A549 (cell line): ENCODE measurements around the gene MAGEB2. TPM values are rescaled to one million over a fixed set of nuclear protein-coding genes. Genes with fewer than 3 reads are reported as not detected.
A peak's percentile ranks its signal among the peaks of the same experiment; 100 is the strongest.

ENCODE experiments used
- ATAC-seq, 2 experiments: fragments of 200-7000 bp in 1 of 2; fragments of >200 bp in 1 of 2; cut with Nextera tagmentation in 1 of 2; cut with Tn5 transposase in 1 of 2; 3 replicates each; pipeline versions ENCODE4 v1.8.0 to v1.9.1; 2018 to 2020; ENCODE audit warnings: mild to moderate bottlenecking in 1 of 2, moderate library complexity in 1 of 2
- CTCF ChIA-PET: fragments of 300-600 bp; sonication (Branson Sonifier 250); formaldehyde crosslinking; extraction: SDS; loops from one replicate; lab custom pipeline; 2021; ENCODE audit warnings: antibody characterized with exemption, inconsistent platforms; lab: Yijun Ruan, JAX
- POLR2A ChIA-PET: fragments of 350-600 bp; formaldehyde crosslinking; extraction: SDS; loops from one replicate; lab custom pipeline; 2021; ENCODE audit warnings: antibody characterized with exemption, inconsistent platforms; lab: Yijun Ruan, JAX
- DNase-seq, 2 experiments: peaks; one replicate each; pipeline versions ENCODE4 v3.0.0 to v3.0.0-alpha.2; 2011 to 2016; ENCODE audit warnings: low read depth in 1 of 2, low spot score in 1 of 2
- FAIRE-seq: peaks from 2 replicates; lab custom pipeline; 2011; peaks lifted over from hg19 to GRCh38; lab: Jason Lieb, UNC
- H3K27ac ChIP-seq, 2 experiments: fragments of >200 bp; sonication (Bioruptor Twin); formaldehyde crosslinking; 3 replicates each; pipeline ENCODE4 v1.5.1; 2016 to 2017
- H3K4me1 ChIP-seq: fragments of >200 bp; sonication (Bioruptor Twin); formaldehyde crosslinking; 3 replicates; pipeline ENCODE4 v1.6.1; 2016
- H3K4me2 ChIP-seq: fragments of >200 bp; sonication (Bioruptor Twin); formaldehyde crosslinking; 3 replicates; pipeline ENCODE4 v1.6.1; 2016
- H3K4me3 ChIP-seq: fragments of >200 bp; sonication (Bioruptor Twin); formaldehyde crosslinking; 3 replicates; pipeline ENCODE4 v1.5.1; 2016
- H3K9me3 ChIP-seq: fragments of >200 bp; sonication (Bioruptor Twin); formaldehyde crosslinking; 3 replicates; pipeline ENCODE4 v1.6.1; 2016
- CEBPB ChIP-seq, 2 experiments: fragments of >200 bp in 1 of 2; sonication (Bioruptor Twin) in 1 of 2; formaldehyde crosslinking in 1 of 2; IDR thresholded peaks; 2 replicates each; pipeline ENCODE4 v1.6.1; 2012 to 2016
- CHD4 ChIP-seq: fragments of 200-600 bp; sonication (generic); IDR thresholded peaks from 2 replicates; pipeline ENCODE4 v1.6.1; 2016; ENCODE audit warnings: antibody characterized with exemption, mild to moderate bottlenecking, borderline replicate concordance
- FOSB ChIP-seq: fragments of 250-450 bp; sonication (Bioruptor Pico); IDR thresholded peaks from 2 replicates; pipeline ENCODE4 v1.5.0; 2020; ENCODE audit warnings: mild to moderate bottlenecking, moderate library complexity
- FOXS1 ChIP-seq: fragments of 250-450 bp; sonication (Bioruptor Pico); IDR thresholded peaks from 2 replicates; pipeline ENCODE4 v1.5.0; 2020; ENCODE audit warnings: mild to moderate bottlenecking, moderate library complexity
- HOXB13 ChIP-seq: fragments of 250-450 bp; sonication (Bioruptor Pico); IDR thresholded peaks from 2 replicates; pipeline ENCODE4 v1.5.0; 2020; ENCODE audit warnings: low read depth, mild to moderate bottlenecking, moderate library complexity
- HOXB5 ChIP-seq: fragments of 250-450 bp; sonication (Bioruptor Pico); IDR thresholded peaks from 2 replicates; pipeline ENCODE4 v1.5.0; 2020; ENCODE audit warnings: mild to moderate bottlenecking, moderate library complexity
- JUNB ChIP-seq: fragments of >200 bp; sonication (Bioruptor Twin); formaldehyde crosslinking; IDR thresholded peaks from 2 replicates; pipeline ENCODE4 v1.6.1; 2016
- KDM1A ChIP-seq: fragments of 200-600 bp; sonication (generic); IDR thresholded peaks from 2 replicates; pipeline ENCODE4 v1.6.1; 2016; ENCODE audit warnings: low read depth, mild to moderate bottlenecking
- MAFK ChIP-seq: fragments of 450-650 bp; IDR thresholded peaks from 2 replicates; pipeline ENCODE4 v1.6.1; 2014; ENCODE audit not compliant: partially characterized antibody
- MAZ ChIP-seq: fragments of 150-350 bp; IDR thresholded peaks from 2 replicates; pipeline ENCODE4 v1.6.1; 2014; ENCODE audit warnings: antibody characterized with exemption, low read depth, low read length, borderline replicate concordance
- NFE2L2 ChIP-seq: fragments of 150-350 bp; conservative IDR thresholded peaks from 2 replicates; pipeline ENCODE4 v1.6.1; 2014; ENCODE audit warnings: low read length
- PHF8 ChIP-seq: fragments of 200-600 bp; sonication (generic); IDR thresholded peaks from 2 replicates; pipeline ENCODE4 v1.6.1; 2016; ENCODE audit warnings: low read depth, mild to moderate bottlenecking, antibody characterized with exemption, moderate library complexity, borderline replicate concordance
- POLR2A ChIP-seq: IDR thresholded peaks from 2 replicates; pipeline ENCODE4 v1.6.1; 2012; ENCODE audit warnings: mild to moderate bottlenecking, low read length
- RNF2 ChIP-seq: fragments of 200-600 bp; sonication (generic); IDR thresholded peaks from 2 replicates; pipeline ENCODE4 v1.6.1; 2016; ENCODE audit warnings: low read depth, mild to moderate bottlenecking, antibody characterized with exemption, moderate library complexity, borderline replicate concordance
- SMC3 ChIP-seq: fragments of >200 bp; sonication (Bioruptor Twin); formaldehyde crosslinking; IDR thresholded peaks from 3 replicates; pipeline ENCODE4 v1.6.1; 2018; ENCODE audit warnings: inconsistent platforms
- ZC3H11A ChIP-seq: fragments of 450-650 bp; IDR thresholded peaks from 2 replicates; pipeline ENCODE4 v1.6.1; 2014; ENCODE audit warnings: antibody characterized with exemption, mild to moderate bottlenecking
- ZNF302 ChIP-seq: fragments of 250-450 bp; sonication (Bioruptor Pico); IDR thresholded peaks from 2 replicates; pipeline ENCODE4 v1.9.0; 2021; ENCODE audit warnings: inconsistent platforms, mild to moderate bottlenecking, moderate library complexity
- ZSCAN20 ChIP-seq: fragments of 250-450 bp; sonication (Bioruptor Pico); IDR thresholded peaks from 2 replicates; pipeline ENCODE4 v1.8.0; 2022; ENCODE audit warnings: mild to moderate bottlenecking, moderate library complexity
- WGBS: methylation state at CpG from one replicate; pipeline ENCODE4 v1.1.6; 2017; ENCODE audit errors: missing lambda C conversion rate; 5-methylcytosine and 5-hydroxymethylcytosine counted together
- polyA minus RNA-seq: library from RNA; depleted of rRNA, polyadenylated mRNA; stranded (reverse); fragments of >200 nt; gene quantifications from 2 replicates; pipeline ENCODE4 v1.2.3, GENCODE V29; 2011; rRNA and poly(A)+ RNA removed
- polyA plus RNA-seq, 4 experiments: library from polyadenylated mRNA; depleted of rRNA in 3 of 4; stranded (reverse); fragments of >200 nt; fragmentation: RNase III in 1 of 4; extraction: RNeasy Plus Mini Kit Qiagen cat#74134 plus additional on column Dnase treatment in 1 of 4; gene quantifications; 2 replicates in 3 of 4; 3 replicates in 1 of 4; pipeline ENCODE4 v1.2.3, GENCODE V29; 2011 to 2017
- TF ChIP-seq, protein P1 (sequence below): fragments of >200 bp; sonication (Bioruptor Twin); formaldehyde crosslinking; IDR thresholded peaks from 3 replicates; pipeline ENCODE4 v1.5.1; 2016
- TF ChIP-seq, protein P2 (sequence below): fragments of 200-600 bp; sonication (generic); IDR thresholded peaks from 2 replicates; pipeline ENCODE4 v1.6.1; 2016; ENCODE audit warnings: antibody characterized with exemption, mild to moderate bottlenecking, moderate library complexity
- TF ChIP-seq, protein P3 (sequence below): fragments of 250-450 bp; sonication (Bioruptor Pico); IDR thresholded peaks from 2 replicates; pipeline ENCODE4 v1.5.0; 2020; ENCODE audit warnings: low read depth, mild to moderate bottlenecking, moderate library complexity

The MAGEB2 gene, protein sequence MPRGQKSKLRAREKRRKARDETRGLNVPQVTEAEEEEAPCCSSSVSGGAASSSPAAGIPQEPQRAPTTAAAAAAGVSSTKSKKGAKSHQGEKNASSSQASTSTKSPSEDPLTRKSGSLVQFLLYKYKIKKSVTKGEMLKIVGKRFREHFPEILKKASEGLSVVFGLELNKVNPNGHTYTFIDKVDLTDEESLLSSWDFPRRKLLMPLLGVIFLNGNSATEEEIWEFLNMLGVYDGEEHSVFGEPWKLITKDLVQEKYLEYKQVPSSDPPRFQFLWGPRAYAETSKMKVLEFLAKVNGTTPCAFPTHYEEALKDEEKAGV
- polyA plus RNA-seq (2011; rRNA removed) (0.04 and 0.07 TPM in 2 replicates), polyA plus RNA-seq (2017; fragmentation: RNase III; extraction: RNeasy Plus Mini Kit Qiagen cat#74134 plus additional on column Dnase treatment) (not detected in 3 replicates), polyA minus RNA-seq (not detected in 2 replicates)
- polyA plus RNA-seq (2012; cell fraction: cytosol; rRNA removed): 0.03 and 0.04 TPM in 2 replicates
- not detected in 2 replicates for polyA plus RNA-seq (2012; cell fraction: nucleus; rRNA removed)

DNA sequence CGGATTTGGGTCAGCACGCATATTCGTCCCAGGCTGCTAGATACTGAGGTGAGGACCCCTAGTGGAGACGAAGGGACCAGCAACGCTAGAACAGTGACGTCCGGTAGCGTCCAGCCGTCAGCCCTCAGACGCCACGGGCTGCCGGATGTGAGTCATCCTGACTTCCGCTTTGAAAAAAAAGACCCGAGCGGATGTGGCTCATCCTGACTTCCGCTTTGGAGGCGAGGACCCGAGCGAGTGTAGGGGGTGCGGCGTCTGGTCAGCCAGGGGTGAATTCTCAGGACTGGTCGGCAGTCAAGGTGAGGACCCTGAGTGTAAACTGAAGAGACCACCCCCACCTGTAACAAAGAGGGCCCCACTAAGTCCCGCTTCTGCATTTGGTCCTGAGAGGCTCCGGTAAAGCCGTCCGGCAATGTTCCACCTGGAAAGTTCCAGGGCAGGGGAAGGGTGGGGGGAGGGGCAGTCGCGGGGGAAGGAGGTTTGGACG lies at the start of gene MAGEB2:
Gene MAGEB2, plus strand, starts transcription at position 207 of the 487 bp plus-strand sequence. CDS start 3,018 bp downstream, outside the sequence.
- WGBS: 85% methylated on average over 20 of the region's 29 CpGs
- ChIA-PET CTCF (no interaction called here), POLR2A (no interaction called here)
- Histone ChIP-seq H3K9me3 (no peaks in the 10 kb centered on the region), H3K4me1 (no peaks in the 10 kb centered on the region), H3K4me2 (no peak within 1 kb of the TSS), H3K4me3 (no peak within 1 kb of the TSS), H3K27ac (no peak within 1 kb of the TSS)
- ATAC-seq (peak in 1 of 2 experiments; percentile 40; a peak in 2 of 6 replicates), DNase-seq (no peak), FAIRE-seq (no peak)
- TF ChIP-seq, protein P1, sequence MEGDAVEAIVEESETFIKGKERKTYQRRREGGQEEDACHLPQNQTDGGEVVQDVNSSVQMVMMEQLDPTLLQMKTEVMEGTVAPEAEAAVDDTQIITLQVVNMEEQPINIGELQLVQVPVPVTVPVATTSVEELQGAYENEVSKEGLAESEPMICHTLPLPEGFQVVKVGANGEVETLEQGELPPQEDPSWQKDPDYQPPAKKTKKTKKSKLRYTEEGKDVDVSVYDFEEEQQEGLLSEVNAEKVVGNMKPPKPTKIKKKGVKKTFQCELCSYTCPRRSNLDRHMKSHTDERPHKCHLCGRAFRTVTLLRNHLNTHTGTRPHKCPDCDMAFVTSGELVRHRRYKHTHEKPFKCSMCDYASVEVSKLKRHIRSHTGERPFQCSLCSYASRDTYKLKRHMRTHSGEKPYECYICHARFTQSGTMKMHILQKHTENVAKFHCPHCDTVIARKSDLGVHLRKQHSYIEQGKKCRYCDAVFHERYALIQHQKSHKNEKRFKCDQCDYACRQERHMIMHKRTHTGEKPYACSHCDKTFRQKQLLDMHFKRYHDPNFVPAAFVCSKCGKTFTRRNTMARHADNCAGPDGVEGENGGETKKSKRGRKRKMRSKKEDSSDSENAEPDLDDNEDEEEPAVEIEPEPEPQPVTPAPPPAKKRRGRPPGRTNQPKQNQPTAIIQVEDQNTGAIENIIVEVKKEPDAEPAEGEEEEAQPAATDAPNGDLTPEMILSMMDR: no peak
- TF ChIP-seq PHF8 (no peak), ZC3H11A (no peak), ZSCAN20 (CRISPR knock-in tag) (no peak), JUNB (no peak), CEBPB (IDR thresholded peaks at IDR 0.05) (no peak), SMC3 (no peak)

DNA sequence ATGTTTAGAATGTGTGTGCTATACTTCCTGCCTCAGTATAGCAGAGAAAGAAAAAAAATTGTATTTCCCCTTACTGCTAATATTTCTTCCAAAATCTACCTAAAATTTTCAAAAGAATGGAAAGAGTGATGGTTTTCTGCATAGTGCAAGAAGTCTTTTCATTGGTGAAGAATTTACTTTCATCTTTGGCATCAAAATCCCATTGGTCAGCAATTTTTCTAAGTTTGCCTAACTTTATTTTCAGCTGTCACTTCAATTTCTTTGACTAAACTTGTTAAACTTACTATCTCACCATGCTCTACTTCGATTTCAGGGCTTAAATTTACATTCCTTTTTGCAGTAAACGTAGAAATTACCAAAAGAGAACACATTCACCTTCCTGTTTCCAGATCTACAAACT lies 44.5 kb upstream of the MAGEB2 start:
- DNase-seq (no peak), FAIRE-seq (no peak), ATAC-seq (no peak)
- H3K9me3 ChIP-seq: no peaks in the 10 kb centered on the region
- TF ChIP-seq MAFK (peak; percentile 86), KDM1A (no peak)
- H3K4me2 ChIP-seq: no peak overlapping the region
- no peak overlapping the region for H3K27ac ChIP-seq
- ChIA-PET CTCF (no interaction called here), POLR2A (no interaction called here)
- no peak overlapping the region for H3K4me3 ChIP-seq
- WGBS: 4% methylated on average over 2 of the region's 2 CpGs
- no peaks in the 10 kb centered on the region for H3K4me1 ChIP-seq

DNA sequence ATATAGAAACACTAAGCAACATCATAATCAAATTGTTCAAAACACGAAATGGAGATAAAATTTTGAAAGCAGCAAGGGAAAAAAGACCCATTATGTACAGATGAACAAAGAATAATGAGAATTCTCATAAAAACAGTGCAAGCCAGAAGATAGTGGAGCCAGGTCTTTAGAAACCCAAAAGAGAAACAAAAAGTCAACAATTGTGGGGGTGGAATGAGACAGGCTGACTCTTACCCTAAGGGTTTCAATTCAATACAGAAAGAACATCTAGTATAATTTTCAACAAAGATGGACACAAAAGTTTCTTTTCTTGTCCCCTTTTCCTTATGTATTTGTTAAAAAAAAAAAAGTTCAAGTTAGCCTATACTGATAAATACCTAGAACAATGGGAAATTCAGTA lies 34.0 kb upstream of the MAGEB2 start:
- no peak for ATAC-seq
- POLR2A ChIA-PET: no interaction called here
- Histone ChIP-seq H3K9me3 (no peaks in the 10 kb centered on the region), H3K27ac (no peak overlapping the region), H3K4me3 (no peak overlapping the region)
- no peak for TF ChIP-seq ZSCAN20 (CRISPR knock-in tag)
- TF ChIP-seq SMC3: no peak
- TF ChIP-seq PHF8: no peak
- no peak for TF ChIP-seq FOSB
- no peak for TF ChIP-seq ZNF302 (CRISPR knock-in tag)
- no peak for TF ChIP-seq MAZ
- TF ChIP-seq FOXS1: no peak
- TF ChIP-seq, all 56 proteins: peak for 0
- no peak for DNase-seq
- WGBS: 5% methylated on average over 1 of the region's 1 CpG
- Histone ChIP-seq H3K4me1 (no peaks in the 10 kb centered on the region), H3K4me2 (no peak overlapping the region)
- FAIRE-seq: no peak
- CTCF ChIA-PET: no interaction called here

DNA sequence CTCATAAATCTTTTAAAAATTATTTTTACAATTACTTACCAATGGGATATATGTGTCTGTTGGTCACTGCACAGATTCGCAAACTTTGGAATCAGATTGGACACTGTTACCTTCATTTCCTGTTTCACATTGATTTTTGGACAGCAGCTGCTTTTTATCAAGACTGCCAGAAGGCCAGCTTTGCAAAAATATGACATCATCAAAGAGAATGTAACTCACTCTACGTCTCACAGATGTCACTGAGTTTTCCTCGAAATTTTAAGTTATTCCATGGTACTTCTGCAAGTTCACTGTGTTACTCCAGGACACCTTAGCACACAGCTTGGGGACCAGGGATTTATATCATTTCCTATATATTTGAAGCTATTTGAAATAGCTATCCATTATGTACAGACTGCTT lies 31.8 kb upstream of the MAGEB2 start:
- 23% methylated on average over 3 of the region's 3 CpGs for WGBS
- FAIRE-seq: peak; percentile 49
- Histone ChIP-seq H3K4me1 (no peaks in the 10 kb centered on the region), H3K27ac (no peak overlapping the region), H3K9me3 (no peaks in the 10 kb centered on the region), H3K4me2 (no peak overlapping the region), H3K4me3 (no peak overlapping the region)
- no peak for ATAC-seq
- POLR2A ChIA-PET: no interaction called here
- no peak for DNase-seq
- CTCF ChIA-PET: no interaction called here
- TF ChIP-seq NFE2L2: no peak
- TF ChIP-seq MAZ: no peak
- TF ChIP-seq HOXB5 (CRISPR knock-in tag): no peak
- TF ChIP-seq HOXB13: no peak
- no peak for TF ChIP-seq CHD4
- TF ChIP-seq RNF2: no peak
- TF ChIP-seq POLR2A: no peak
- TF ChIP-seq, protein P2, sequence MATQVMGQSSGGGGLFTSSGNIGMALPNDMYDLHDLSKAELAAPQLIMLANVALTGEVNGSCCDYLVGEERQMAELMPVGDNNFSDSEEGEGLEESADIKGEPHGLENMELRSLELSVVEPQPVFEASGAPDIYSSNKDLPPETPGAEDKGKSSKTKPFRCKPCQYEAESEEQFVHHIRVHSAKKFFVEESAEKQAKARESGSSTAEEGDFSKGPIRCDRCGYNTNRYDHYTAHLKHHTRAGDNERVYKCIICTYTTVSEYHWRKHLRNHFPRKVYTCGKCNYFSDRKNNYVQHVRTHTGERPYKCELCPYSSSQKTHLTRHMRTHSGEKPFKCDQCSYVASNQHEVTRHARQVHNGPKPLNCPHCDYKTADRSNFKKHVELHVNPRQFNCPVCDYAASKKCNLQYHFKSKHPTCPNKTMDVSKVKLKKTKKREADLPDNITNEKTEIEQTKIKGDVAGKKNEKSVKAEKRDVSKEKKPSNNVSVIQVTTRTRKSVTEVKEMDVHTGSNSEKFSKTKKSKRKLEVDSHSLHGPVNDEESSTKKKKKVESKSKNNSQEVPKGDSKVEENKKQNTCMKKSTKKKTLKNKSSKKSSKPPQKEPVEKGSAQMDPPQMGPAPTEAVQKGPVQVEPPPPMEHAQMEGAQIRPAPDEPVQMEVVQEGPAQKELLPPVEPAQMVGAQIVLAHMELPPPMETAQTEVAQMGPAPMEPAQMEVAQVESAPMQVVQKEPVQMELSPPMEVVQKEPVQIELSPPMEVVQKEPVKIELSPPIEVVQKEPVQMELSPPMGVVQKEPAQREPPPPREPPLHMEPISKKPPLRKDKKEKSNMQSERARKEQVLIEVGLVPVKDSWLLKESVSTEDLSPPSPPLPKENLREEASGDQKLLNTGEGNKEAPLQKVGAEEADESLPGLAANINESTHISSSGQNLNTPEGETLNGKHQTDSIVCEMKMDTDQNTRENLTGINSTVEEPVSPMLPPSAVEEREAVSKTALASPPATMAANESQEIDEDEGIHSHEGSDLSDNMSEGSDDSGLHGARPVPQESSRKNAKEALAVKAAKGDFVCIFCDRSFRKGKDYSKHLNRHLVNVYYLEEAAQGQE: no peak
- TF ChIP-seq, protein P3, sequence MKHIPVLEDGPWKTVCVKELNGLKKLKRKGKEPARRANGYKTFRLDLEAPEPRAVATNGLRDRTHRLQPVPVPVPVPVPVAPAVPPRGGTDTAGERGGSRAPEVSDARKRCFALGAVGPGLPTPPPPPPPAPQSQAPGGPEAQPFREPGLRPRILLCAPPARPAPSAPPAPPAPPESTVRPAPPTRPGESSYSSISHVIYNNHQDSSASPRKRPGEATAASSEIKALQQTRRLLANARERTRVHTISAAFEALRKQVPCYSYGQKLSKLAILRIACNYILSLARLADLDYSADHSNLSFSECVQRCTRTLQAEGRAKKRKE (CRISPR knock-in tag): no peak
